Left ventricle myocardium superior (tissue), 1 donor: ENCODE measurements around the gene IL18. TPM values are rescaled to one million over a fixed set of nuclear protein-coding genes. Genes with fewer than 3 reads are reported as not detected.
"Not testable (repeated sequence)": the region's sequence is repeated elsewhere in the genome, so short reads cannot be mapped to it uniquely, and the experiment has no call there.

Source experiments
- ATAC-seq: fragments of 200-7000 bp; cut with Tn5 transposase; one replicate; pipeline ENCODE4 v1.9.1; 2020; ENCODE audit warnings: mild to moderate bottlenecking, moderate library complexity
- DNase-seq: peaks from one replicate; pipeline ENCODE4 v3.0.0-alpha.2; 2020
- intact Hi-C: fragments of 100-400 bp; cut with micrococcal nuclease; formaldehyde crosslinking; loops from one replicate; pipeline ENCODE4 v1.11.0; 2022
- long read RNA-seq: library from polyadenylated mRNA; unstranded; transcript quantifications from one replicate; pipeline ENCODE4 v2.0.0, GENCODE V29; 2021
- total RNA-seq: library from RNA; stranded (reverse); fragmentation: NEBNext Ultra II Directional; extraction: Animal tissue kit (Norgen Biotek cat#: 25700); gene quantifications from one replicate; pipeline ENCODE4 v1.2.1, GENCODE V29; 2021
- donor health status: DM: no; HTN: yes; CAD: no; lungs with severe emphysema.

IL18 gene
- total RNA-seq, result 2.3 TPM
- long read RNA-seq, result 0 reads

GRCh38 chr11:112163875-112164685, at the start of gene IL18:
Gene IL18, minus strand, starts transcription at chr11:112164094. Its CDS starts 9,041 bp downstream, at chr11:112155053.
- intact Hi-C loops, result no loop called here
- DNase-seq (peak; percentile 40), ATAC-seq (peak; percentile 68)

DNA sequence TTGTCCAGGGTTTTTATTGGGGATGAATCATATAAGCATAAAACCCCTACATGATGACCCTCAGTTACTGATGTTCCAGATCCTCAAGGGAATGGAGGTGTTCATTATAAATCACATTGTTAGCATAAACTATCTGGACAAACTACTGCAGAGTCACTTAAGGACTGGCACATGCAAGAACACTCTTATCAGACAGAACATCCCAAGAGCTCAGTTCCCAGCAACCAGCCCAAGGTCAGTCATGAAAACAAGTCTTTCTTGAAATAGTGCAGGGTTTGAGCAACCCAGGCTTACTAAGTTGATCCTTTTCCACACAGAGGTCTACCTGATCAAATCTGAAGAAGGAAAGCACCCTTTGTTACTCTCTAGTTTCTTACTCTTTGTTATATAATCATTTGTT, 48.8 kb upstream of the IL18 start:
- DNase-seq, result no peak
- intact Hi-C loops, result loop anchor here (5.0 kb wide), 1 partner anchor 165 kb away; no protein-coding TSS in a partner anchor
- peak; percentile 55 for ATAC-seq

GRCh38 chr11:112212290-112212689, 48.4 kb upstream of the IL18 start:
- DNase-seq (no peak), ATAC-seq (no peak)
- intact Hi-C loops, result loop anchor here (5.0 kb wide), 1 partner anchor 165 kb away; no protein-coding TSS in a partner anchor

GRCh38 chr11:112211536-112211935, 47.6 kb upstream of the IL18 start:
- intact Hi-C loops, result loop anchor here (5.0 kb wide), 1 partner anchor 166 kb away; no protein-coding TSS in a partner anchor
- no peak for ATAC-seq
- no peak for DNase-seq

GRCh38 chr11:112210890-112211289, 47.0 kb upstream of the IL18 start:
- DNase-seq, result no peak
- intact Hi-C loops, result loop anchor here (5.0 kb wide), 1 partner anchor 166 kb away; no protein-coding TSS in a partner anchor
- no peak for ATAC-seq

DNA sequence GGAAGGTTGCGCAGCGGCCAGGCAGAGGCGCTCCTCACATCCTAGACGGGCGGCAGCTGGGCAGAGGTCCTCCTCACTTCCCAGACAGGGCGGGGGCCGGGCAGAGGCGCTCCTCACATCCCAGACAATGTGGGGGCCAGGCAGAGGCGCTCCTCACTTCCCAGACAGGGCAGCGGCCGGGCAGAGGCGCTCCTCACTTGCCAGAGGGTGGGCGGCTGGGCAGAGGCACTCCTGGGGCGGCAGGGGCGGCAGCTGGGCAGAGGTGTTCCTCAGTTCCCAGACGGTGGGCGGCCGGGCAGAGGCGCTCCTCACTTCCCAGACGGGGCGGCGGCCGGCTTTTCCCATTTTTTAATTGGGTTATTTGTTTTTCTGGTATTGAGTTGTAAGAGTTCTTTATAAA, 42.2 kb upstream of the IL18 start:
- DNase-seq, result no peak
- intact Hi-C loops, result no loop called here
- no peak for ATAC-seq

GRCh38 chr11:112200252-112200651, 36.4 kb upstream of the IL18 start:
- ATAC-seq (no peak), DNase-seq (no peak)
- intact Hi-C loops, result no loop called here

DNA sequence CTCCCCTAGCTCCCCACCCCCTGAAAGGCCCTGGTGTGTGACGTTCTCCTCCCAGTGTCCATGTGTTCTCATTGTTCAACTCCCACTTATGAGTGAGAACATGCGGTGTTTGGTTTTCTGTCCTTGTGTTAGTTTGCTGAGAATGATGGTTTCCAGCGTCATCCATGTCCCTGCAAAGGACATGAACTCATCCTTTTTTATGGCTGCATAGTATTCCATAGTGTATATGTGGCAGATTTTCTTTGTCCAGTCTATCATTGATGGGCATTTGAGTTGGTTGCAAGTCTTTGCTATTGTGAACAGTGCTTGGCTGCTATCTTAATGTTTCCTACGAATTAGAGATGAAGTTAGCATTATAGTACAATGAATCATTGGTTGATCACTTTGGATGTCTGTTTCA, 35.2 kb upstream of the IL18 start:
- intact Hi-C loops, ATAC-seq, DNase-seq: not testable (repeated sequence)

- intact Hi-C loops, result no loop called here
- DNase-seq (no peak), ATAC-seq (no peak)
Observed at GRCh38 chr11:112196519-112197087, 32.7 kb upstream of the IL18 start.

- ATAC-seq (no peak), DNase-seq (no peak)
- intact Hi-C loops, result no loop called here
Observed at GRCh38 chr11:112195951-112196351, 32.1 kb upstream of the IL18 start.

GRCh38 chr11:112195113-112195512, 31.2 kb upstream of the IL18 start:
- ATAC-seq, DNase-seq, intact Hi-C loops: not testable (repeated sequence)

DNA sequence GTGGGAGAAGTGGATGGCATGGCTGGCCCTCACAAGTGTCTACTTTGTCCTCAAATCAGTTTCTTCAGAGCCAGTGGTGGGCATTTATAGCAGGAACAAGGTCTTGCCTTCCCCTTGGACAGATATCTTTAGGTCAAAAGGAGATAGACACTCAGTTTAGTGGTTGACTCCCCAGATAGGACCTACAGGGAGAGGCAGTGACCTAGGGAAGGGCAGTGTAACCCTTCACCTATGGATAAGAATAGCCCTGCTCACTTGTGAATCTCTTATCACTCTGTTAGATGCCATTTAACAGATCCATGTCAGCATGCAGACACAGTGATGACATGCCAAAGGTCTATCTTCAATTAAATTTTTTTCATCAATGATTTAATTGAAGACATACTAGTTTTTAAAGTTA, 22.4 kb upstream of the IL18 start:
- ATAC-seq (peak; percentile 46), DNase-seq (no peak)
- intact Hi-C loops, result no loop called here

GRCh38 chr11:112185883-112186282, 22.0 kb upstream of the IL18 start:
- ATAC-seq (peak; percentile 86), DNase-seq (no peak)

DNA sequence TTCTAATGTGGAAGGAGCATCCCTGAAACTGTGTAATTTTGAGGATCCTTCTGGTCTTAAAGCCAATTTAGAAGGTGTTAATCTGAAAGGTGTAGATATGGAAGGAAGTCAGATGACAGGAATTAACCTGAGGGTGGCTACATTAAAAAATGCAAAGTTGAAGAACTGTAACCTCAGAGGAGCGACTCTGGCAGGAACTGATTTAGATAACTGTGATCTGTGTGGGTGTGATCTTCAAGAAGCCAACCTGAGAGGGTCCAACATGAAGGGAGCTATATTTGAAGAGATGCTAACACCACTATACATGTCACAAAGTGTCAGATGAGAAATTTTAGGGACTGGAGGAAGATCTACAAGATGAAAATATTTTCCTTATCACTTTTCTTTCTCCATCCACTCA, 19.0 kb upstream of the IL18 start:
- ATAC-seq (no peak), DNase-seq (no peak)
- intact Hi-C loops, result no loop called here

More at GRCh38 chr11:112185883-112186282, 22.0 kb upstream of the IL18 start:
- intact Hi-C loops, result no loop called here

GRCh38 chr11:112179601-112180000, 15.7 kb upstream of the IL18 start:
- peak; percentile 9 for ATAC-seq

DNA sequence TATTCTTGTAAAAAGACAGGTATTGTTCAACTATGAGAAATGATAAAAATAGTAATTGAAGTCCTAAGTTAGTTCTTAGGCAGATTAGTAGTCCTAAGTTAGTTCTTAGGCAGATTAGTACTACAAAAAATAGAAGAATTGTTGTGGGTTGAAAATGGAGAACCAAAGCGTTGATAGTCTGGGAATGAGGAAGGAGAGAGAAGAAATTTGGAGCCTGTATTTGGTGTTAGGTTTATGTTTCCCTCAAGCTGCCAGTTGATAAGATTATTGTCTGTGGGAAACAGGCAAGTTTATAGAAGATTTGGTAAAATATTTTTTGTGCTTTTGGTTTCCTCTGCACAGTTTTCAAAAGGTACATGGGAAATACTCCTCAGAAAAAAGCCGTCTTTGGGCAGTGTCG, 15.0 kb upstream of the IL18 start:
- DNase-seq, result no peak
- no peak for ATAC-seq
- intact Hi-C loops, result no loop called here

More at GRCh38 chr11:112179601-112180000, 15.7 kb upstream of the IL18 start:
- intact Hi-C loops, result no loop called here
- no peak for DNase-seq

DNA sequence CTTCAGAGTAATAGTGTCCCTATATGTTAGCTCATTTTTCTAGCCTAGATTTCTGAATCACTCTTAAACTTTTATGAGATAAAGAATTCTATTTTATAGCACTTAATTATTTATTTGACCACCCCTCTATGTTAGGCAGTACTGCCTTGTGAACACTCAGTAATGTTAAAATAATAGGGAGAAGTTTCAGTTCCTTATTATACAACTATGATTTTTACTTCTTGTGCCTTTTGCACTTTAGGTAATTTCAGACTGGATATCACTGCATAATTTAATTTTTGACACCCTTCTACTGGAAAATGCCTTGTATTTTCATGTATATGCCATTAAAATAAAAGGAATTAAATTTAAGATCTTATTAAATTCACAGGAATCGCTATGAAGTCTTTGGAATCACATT, 14.5 kb upstream of the IL18 start:
- DNase-seq (no peak), ATAC-seq (no peak)
- intact Hi-C loops, result no loop called here

DNA sequence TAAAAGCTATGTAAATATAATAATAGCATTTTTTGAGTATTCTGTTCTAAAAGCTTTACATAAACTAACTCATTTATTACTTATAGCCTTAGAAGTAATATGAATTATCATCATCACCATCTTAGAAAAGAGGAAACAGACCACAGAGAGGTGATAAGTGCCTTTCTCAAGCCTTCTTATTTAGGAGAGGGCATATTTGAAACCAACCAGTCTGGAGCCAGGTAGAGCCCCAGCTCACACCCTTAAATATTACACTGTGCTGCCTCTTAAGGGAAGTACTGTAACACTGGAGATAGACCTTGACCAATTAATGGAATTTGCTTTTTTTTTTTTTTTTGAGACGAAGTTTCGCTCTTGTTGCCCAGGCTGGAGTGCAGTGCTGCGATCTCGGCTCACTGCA, 13.7 kb upstream of the IL18 start:
- ATAC-seq (peak; percentile 9), DNase-seq (no peak)
- intact Hi-C loops, result no loop called here

DNA sequence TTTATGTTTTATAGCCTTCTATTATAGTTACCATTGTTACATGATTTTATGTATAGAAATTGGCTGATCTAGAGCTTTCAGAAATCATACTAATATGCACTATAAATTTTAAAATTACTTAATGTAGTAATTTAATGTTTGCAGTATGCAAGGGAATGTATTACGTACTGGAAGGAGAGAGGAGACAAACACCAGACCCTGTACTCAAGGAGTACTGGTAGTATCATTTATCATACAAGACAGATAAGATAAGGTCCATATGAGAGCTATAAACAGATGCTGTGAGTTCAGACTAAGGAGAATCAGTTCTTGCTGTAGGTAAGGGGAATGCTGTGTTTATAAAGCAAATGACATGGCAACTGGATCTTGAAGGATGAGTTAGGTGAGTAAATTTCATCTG, 12.2 kb upstream of the IL18 start:
- intact Hi-C loops, result no loop called here
- ATAC-seq (peak; percentile 52), DNase-seq (no peak)

- DNase-seq (no peak), ATAC-seq (peak; percentile 63)
- intact Hi-C loops, result no loop called here
Observed at GRCh38 chr11:112175599-112175952, 11.7 kb upstream of the IL18 start.
